H9 (cell line): ENCODE data around the gene SLCO3A1. TPM values are rescaled to one million over a fixed set of nuclear protein-coding genes. Genes with fewer than 3 reads are reported as not detected.

ENCODE experiments used
- DNase-seq: peaks from one replicate; pipeline ENCODE4 v3.0.0-alpha.2; 2017
- H2AFZ ChIP-seq: one replicate; pipeline ENCODE4 v1.6.1; 2013; ENCODE audit warnings: mild to moderate bottlenecking, low read length, control low read depth, moderate library complexity
- H2AK5ac ChIP-seq: 2 replicates; pipeline ENCODE4 v1.6.1; 2013; ENCODE audit warnings: low read length, control low read depth, mixed read lengths; ENCODE audit not compliant: insufficient read length
- H2BK120ac ChIP-seq: one replicate; pipeline ENCODE4 v1.6.1; 2013; ENCODE audit warnings: low read depth, mild to moderate bottlenecking, low read length, control low read depth, inconsistent platforms; ENCODE audit not compliant: poor library complexity, severe bottlenecking
- H2BK12ac ChIP-seq: 2 replicates; pipeline ENCODE4 v1.6.1; 2013; ENCODE audit warnings: low read length, control low read depth, mixed read lengths, low read depth; ENCODE audit not compliant: insufficient read length
- H2BK15ac ChIP-seq: 2 replicates; pipeline ENCODE4 v1.6.1; 2013; ENCODE audit warnings: low read depth, low read length, control low read depth
- H2BK20ac ChIP-seq: one replicate; pipeline ENCODE4 v1.6.1; 2013; ENCODE audit warnings: low read depth, mild to moderate bottlenecking, low read length, control low read depth, inconsistent platforms; ENCODE audit not compliant: poor library complexity, severe bottlenecking
- H2BK5ac ChIP-seq: 2 replicates; pipeline ENCODE4 v1.6.1; 2013; ENCODE audit warnings: low read length, control low read depth, mixed read lengths; ENCODE audit not compliant: insufficient read length
- H3K14ac ChIP-seq: 2 replicates; pipeline ENCODE4 v1.6.1; 2013; ENCODE audit warnings: low read length, control low read depth; ENCODE audit not compliant: insufficient read depth
- H3K18ac ChIP-seq: 2 replicates; pipeline ENCODE4 v1.6.1; 2013; ENCODE audit warnings: low read depth, mild to moderate bottlenecking, mixed read lengths, low read length, control low read depth; ENCODE audit not compliant: insufficient read length
- H3K23ac ChIP-seq: 2 replicates; pipeline ENCODE4 v1.6.1; 2013; ENCODE audit warnings: low read length, control low read depth, mixed read lengths, low read depth; ENCODE audit not compliant: insufficient read length
- H3K23me2 ChIP-seq: 2 replicates; pipeline ENCODE4 v1.6.1; 2013; ENCODE audit warnings: low read depth, mild to moderate bottlenecking, mixed read lengths, low read length, control low read depth; ENCODE audit not compliant: insufficient read length, poor library complexity, severe bottlenecking
- H3K27ac ChIP-seq: 2 replicates; pipeline ENCODE4 v1.5.1; 2013; ENCODE audit warnings: low read length, control low read depth, mixed read lengths, low read depth; ENCODE audit not compliant: insufficient read length
- H3K27me3 ChIP-seq: 2 replicates; pipeline ENCODE4 v1.6.1; 2013; ENCODE audit warnings: low read length, control low read depth, inconsistent platforms; ENCODE audit not compliant: insufficient read depth
- H3K4ac ChIP-seq: 2 replicates; pipeline ENCODE4 v1.6.1; 2013; ENCODE audit warnings: low read depth, mild to moderate bottlenecking, control low read depth, inconsistent platforms, low read length, moderate library complexity
- H3K4me1 ChIP-seq: 2 replicates; pipeline ENCODE4 v1.6.1; 2013; ENCODE audit warnings: low read length, control low read depth, inconsistent platforms; ENCODE audit not compliant: insufficient read depth
- H3K4me2 ChIP-seq: 2 replicates; pipeline ENCODE4 v1.6.1; 2013; ENCODE audit warnings: low read length, control low read depth, mixed read lengths; ENCODE audit not compliant: insufficient read length, insufficient read depth
- H3K56ac ChIP-seq: 2 replicates; pipeline ENCODE4 v1.6.1; 2013; ENCODE audit warnings: low read depth, mild to moderate bottlenecking, mixed read lengths, low read length, control low read depth; ENCODE audit not compliant: insufficient read length
- H3K79me1 ChIP-seq: 2 replicates; pipeline ENCODE4 v1.6.1; 2013; ENCODE audit warnings: low read depth, mild to moderate bottlenecking, moderate library complexity, low read length, control low read depth, inconsistent platforms; ENCODE audit not compliant: insufficient read depth, poor library complexity, severe bottlenecking
- H3K79me2 ChIP-seq: 2 replicates; pipeline ENCODE4 v1.6.1; 2013; ENCODE audit warnings: low read length, control low read depth, inconsistent platforms; ENCODE audit not compliant: insufficient read depth
- H3K9ac ChIP-seq: 2 replicates; pipeline ENCODE4 v1.6.1; 2013; ENCODE audit warnings: low read length, control low read depth, mixed read lengths; ENCODE audit not compliant: insufficient read length; ENCODE audit errors: extremely low read depth
- H3K9me3 ChIP-seq: one replicate; pipeline ENCODE4 v1.6.1; 2013; ENCODE audit warnings: low read depth, low read length, inconsistent platforms; ENCODE audit not compliant: control insufficient read depth
- H3T11ph ChIP-seq: one replicate; pipeline ENCODE4 v1.6.1; 2013; ENCODE audit warnings: mild to moderate bottlenecking, low read length, control low read depth, inconsistent platforms
- H4K20me1 ChIP-seq: one replicate; pipeline ENCODE4 v1.6.1; 2013; ENCODE audit not compliant: control insufficient read depth, insufficient read length, insufficient read depth
- H4K5ac ChIP-seq: 2 replicates; pipeline ENCODE4 v1.6.1; 2013; ENCODE audit warnings: low read depth, mild to moderate bottlenecking, mixed read lengths, low read length, control low read depth; ENCODE audit not compliant: insufficient read length
- H4K8ac ChIP-seq: replicated peaks from 2 replicates; pipeline ENCODE4 v1.6.1; 2013; ENCODE audit warnings: low read length, control low read depth, mixed read lengths, low read depth; ENCODE audit not compliant: insufficient read length
- H4K91ac ChIP-seq: 2 replicates; pipeline ENCODE4 v1.6.1; 2013; ENCODE audit warnings: low read depth, mild to moderate bottlenecking, moderate library complexity, mixed read lengths, low read length, control low read depth; ENCODE audit not compliant: insufficient read length
- H3K27ac Mint-ChIP-seq, 3 experiments: 2 replicates in 2 of 3; 3 replicates in 1 of 3; pipeline ENCODE4 v1.8.0; 2020 to 2021; ENCODE audit warnings: mixed read lengths in 3 of 3, mild to moderate bottlenecking in 1 of 3, moderate library complexity in 1 of 3
- H3K27me3 Mint-ChIP-seq: 2 replicates; pipeline ENCODE4 v1.8.0; 2021; ENCODE audit warnings: low read depth, mild to moderate bottlenecking, moderate library complexity, mixed read lengths
- H3K36me3 Mint-ChIP-seq, 3 experiments: 2 replicates in 2 of 3; 3 replicates in 1 of 3; pipeline ENCODE4 v1.8.0; 2020 to 2021; ENCODE audit warnings: low read depth in 3 of 3, mixed read lengths in 3 of 3; ENCODE audit not compliant: insufficient read depth in 1 of 3
- H3K4me1 Mint-ChIP-seq, 2 experiments: 2 replicates each; pipeline ENCODE4 v1.8.0; 2020; ENCODE audit warnings: mixed read lengths in 2 of 2
- H3K4me3 Mint-ChIP-seq, 2 experiments: 2 replicates in 1 of 2; 3 replicates in 1 of 2; pipeline ENCODE4 v1.8.0; 2020 to 2021; ENCODE audit warnings: mild to moderate bottlenecking in 2 of 2, mixed read lengths in 2 of 2, moderate library complexity in 1 of 2
- H3K9me3 Mint-ChIP-seq, 2 experiments: 2 replicates in 1 of 2; 3 replicates in 1 of 2; pipeline ENCODE4 v1.8.0; 2020; ENCODE audit warnings: mild to moderate bottlenecking in 2 of 2, mixed read lengths in 2 of 2, moderate library complexity in 1 of 2
- WGBS: extraction: QIAGEN DNeasy Blood & Tissue Kit; methylation state at CpG from one replicate; pipeline ENCODE4 v1.1.7; 2013; ENCODE audit warnings: missing lambda C conversion rate, low lambda C conversion rate, mixed read lengths; ENCODE audit not compliant: insufficient read length; ENCODE audit errors: extremely low coverage; 5-methylcytosine and 5-hydroxymethylcytosine counted together
- total RNA-seq: library from RNA; stranded (reverse); gene quantifications from 2 replicates; pipeline ENCODE4 v1.2.1, GENCODE V29; 2021
- TF ChIP-seq, protein P1 (sequence below): fragments of 200-600 bp; sonication (generic); conservative IDR thresholded peaks from 3 replicates; pipeline ENCODE4 v1.8.0; 2021; ENCODE audit warnings: antibody characterized with exemption, mild to moderate bottlenecking

The SLCO3A1 gene
- total RNA-seq, 1 experiment from 2014 or later: 9.4 TPM

GRCh38 chr15:91871837-91872236, 18.3 kb downstream of the SLCO3A1 start:
- Histone ChIP-seq H4K5ac (no peak overlapping the region), H2AFZ (no peak overlapping the region), H3K4ac (no peak overlapping the region), H2AK5ac (no peak overlapping the region), H4K20me1 (no peaks in the 10 kb centered on the region), H3K23ac (no peak overlapping the region), H3K79me2 (no peaks in the 10 kb centered on the region), H2BK120ac (no peak overlapping the region), H3K27me3 (no peaks in the 10 kb centered on the region), H3K18ac (no peak overlapping the region), H2BK5ac (no peak overlapping the region), H3K9ac (no peak overlapping the region), H3K4me2 (no peak overlapping the region), H3K14ac (no peak overlapping the region), H2BK12ac (no peak overlapping the region), H4K91ac (no peak overlapping the region), H4K8ac (no peak overlapping the region), H3K9me3 (no peaks in the 10 kb centered on the region), H2BK20ac (no peak overlapping the region), H3K79me1 (no peaks in the 10 kb centered on the region), H3K4me1 (peaks cover 2% of the 10 kb centered on the region; the same call in 1 of the 2 replicates), H3K23me2 (no peaks in the 10 kb centered on the region), H3K56ac (no peak overlapping the region), H3K27ac (no peak overlapping the region), H3T11ph (no peak overlapping the region), H2BK15ac (no peak overlapping the region)
- TF ChIP-seq, protein P1, sequence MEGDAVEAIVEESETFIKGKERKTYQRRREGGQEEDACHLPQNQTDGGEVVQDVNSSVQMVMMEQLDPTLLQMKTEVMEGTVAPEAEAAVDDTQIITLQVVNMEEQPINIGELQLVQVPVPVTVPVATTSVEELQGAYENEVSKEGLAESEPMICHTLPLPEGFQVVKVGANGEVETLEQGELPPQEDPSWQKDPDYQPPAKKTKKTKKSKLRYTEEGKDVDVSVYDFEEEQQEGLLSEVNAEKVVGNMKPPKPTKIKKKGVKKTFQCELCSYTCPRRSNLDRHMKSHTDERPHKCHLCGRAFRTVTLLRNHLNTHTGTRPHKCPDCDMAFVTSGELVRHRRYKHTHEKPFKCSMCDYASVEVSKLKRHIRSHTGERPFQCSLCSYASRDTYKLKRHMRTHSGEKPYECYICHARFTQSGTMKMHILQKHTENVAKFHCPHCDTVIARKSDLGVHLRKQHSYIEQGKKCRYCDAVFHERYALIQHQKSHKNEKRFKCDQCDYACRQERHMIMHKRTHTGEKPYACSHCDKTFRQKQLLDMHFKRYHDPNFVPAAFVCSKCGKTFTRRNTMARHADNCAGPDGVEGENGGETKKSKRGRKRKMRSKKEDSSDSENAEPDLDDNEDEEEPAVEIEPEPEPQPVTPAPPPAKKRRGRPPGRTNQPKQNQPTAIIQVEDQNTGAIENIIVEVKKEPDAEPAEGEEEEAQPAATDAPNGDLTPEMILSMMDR: no peak
- H3K4me1 Mint-ChIP-seq: peaks cover 19 to 22% of the 10 kb centered on the region in 2 experiments
- H3K27me3 Mint-ChIP-seq: no peaks in the 10 kb centered on the region
- H3K4me3 Mint-ChIP-seq: no peak overlapping the region
- H3K36me3 Mint-ChIP-seq: peaks cover 0 to 15% (median 0%) of the 10 kb centered on the region in 3 experiments; a peak in 4 of 7 replicates
- DNase-seq: no peak
- WGBS: no CpG with 5 or more reads among the region's 5 CpGs
- no peak overlapping the region for H3K27ac Mint-ChIP-seq
- peaks cover 3 to 11% of the 10 kb centered on the region in 2 experiments; a peak in 3 of 5 replicates for H3K9me3 Mint-ChIP-seq
